K562 (cell line): ENCODE results near the gene SNRNP40. TPM values are rescaled to one million over a fixed set of nuclear protein-coding genes. Genes with fewer than 3 reads are reported as not detected.

ENCODE experiments used
- ATAC-seq: fragments of 200-7000 bp; cut with Tn5 transposase; 3 replicates; pipeline ENCODE4 v1.9.1; 2020; ENCODE audit warnings: moderate library complexity
- BruUV-seq: library from RNA; stranded (reverse); fragments of 400-500 nt; replicated peaks from 2 replicates; lab custom pipeline; 2021; lab: Mats Ljungman, UMichigan
- CTCF ChIA-PET: fragments of 300-600 bp; formaldehyde crosslinking; extraction: SDS; loops from one replicate; lab custom pipeline; 2021; ENCODE audit warnings: low intra/inter-chr PET ratio; lab: Yijun Ruan, JAX
- POLR2A ChIA-PET: fragments of 300-600, 350-650 bp; sonication (Branson Sonifier 250); formaldehyde crosslinking; extraction: SDS; loops from one replicate; lab custom pipeline; 2021; ENCODE audit warnings: antibody characterized with exemption, inconsistent platforms; lab: Yijun Ruan, JAX
- DNase-seq, 4 experiments: peaks; one replicate each; pipeline versions ENCODE4 v3.0.0 to v3.0.0-alpha.2; 2011 to 2018; ENCODE audit warnings: low spot score in 3 of 4, mixed read lengths in 3 of 4; ENCODE audit errors: extremely low read depth in 1 of 4
- FAIRE-seq: peaks from 2 replicates; lab custom pipeline; 2011; peaks lifted over from hg19 to GRCh38; lab: Jason Lieb, UNC
- H2AFZ ChIP-seq: 2 replicates; pipeline ENCODE4 v1.6.0; 2011; ENCODE audit warnings: low read depth, low read length, control low read depth, inconsistent platforms
- H3K27ac ChIP-seq: fragments of 200-600 bp; 3 replicates; pipeline ENCODE4 v1.8.0; 2011; ENCODE audit warnings: low read depth, mild to moderate bottlenecking, control low read depth, inconsistent platforms, low read length, moderate library complexity, mixed read lengths; ENCODE audit errors: extremely low read depth
- H3K27me3 ChIP-seq, 2 experiments: fragments of 300-600 bp in 1 of 2; 2 replicates in 1 of 2; 3 replicates in 1 of 2; pipeline versions ENCODE4 v1.6.0 to v1.8.0; 2011; ENCODE audit warnings: inconsistent platforms in 2 of 2, low read length in 2 of 2, mild to moderate bottlenecking in 1 of 2, mixed read lengths in 1 of 2, moderate library complexity in 1 of 2; ENCODE audit not compliant: control insufficient read depth in 2 of 2, insufficient read depth in 2 of 2
- H3K36me3 ChIP-seq: fragments of 300-600 bp; 3 replicates; pipeline ENCODE4 v1.8.0; 2011; ENCODE audit warnings: mild to moderate bottlenecking, low read length, inconsistent platforms; ENCODE audit not compliant: control insufficient read depth, insufficient read depth
- H3K4me1 ChIP-seq, 2 experiments: fragments of 200-600 bp in 1 of 2; replicated peaks in 1 of 2; 2 replicates in 1 of 2; 3 replicates in 1 of 2; pipeline versions ENCODE4 v1.5.1 to v1.8.0; 2011; ENCODE audit warnings: inconsistent platforms in 2 of 2, low read length in 2 of 2, mild to moderate bottlenecking in 1 of 2, mixed read lengths in 1 of 2, moderate library complexity in 1 of 2; ENCODE audit not compliant: control insufficient read depth in 2 of 2, insufficient read depth in 2 of 2
- H3K4me2 ChIP-seq: 2 replicates; pipeline ENCODE4 v1.6.1; 2011; ENCODE audit warnings: low read length, control low read depth, inconsistent platforms, mixed read lengths; ENCODE audit not compliant: insufficient read depth
- H3K4me3 ChIP-seq: fragments of 200-600 bp; sonication (generic), shearing (Covaris generic); 2 replicates; pipeline ENCODE4 v1.5.1; 2016; ENCODE audit warnings: control low read depth, inconsistent platforms
- H3K79me2 ChIP-seq: fragments of 200-600 bp; 3 replicates; pipeline ENCODE4 v1.8.0; 2011; ENCODE audit warnings: low read length, inconsistent platforms; ENCODE audit not compliant: control insufficient read depth, insufficient read depth
- H3K9ac ChIP-seq, 2 experiments: 2 replicates each; pipeline versions ENCODE4 v1.6.0 to v1.6.1; 2011; ENCODE audit warnings: low read depth in 2 of 2, low read length in 2 of 2, control low read depth in 1 of 2, inconsistent platforms in 1 of 2, mild to moderate bottlenecking in 1 of 2, mixed read lengths in 1 of 2; ENCODE audit not compliant: insufficient read depth in 1 of 2
- H3K9me1 ChIP-seq: one replicate; pipeline ENCODE4 v1.6.0; 2011; ENCODE audit warnings: inconsistent platforms, mild to moderate bottlenecking, low read length, moderate library complexity; ENCODE audit not compliant: control insufficient read depth, insufficient read depth
- H3K9me3 ChIP-seq: replicated peaks from 2 replicates; pipeline ENCODE4 v1.5.1; 2011; ENCODE audit warnings: low read depth, low read length, inconsistent platforms; ENCODE audit not compliant: control insufficient read depth, insufficient read depth
- H4K20me1 ChIP-seq: replicated peaks from 2 replicates; pipeline ENCODE4 v1.6.1; 2011; ENCODE audit warnings: low read length, inconsistent platforms, mixed read lengths; ENCODE audit not compliant: control insufficient read depth, insufficient read depth
- DPF2 ChIP-seq: fragments of 450-650 bp; IDR thresholded peaks from 2 replicates; pipeline ENCODE4 v1.6.1; 2016
- HNRNPLL ChIP-seq: fragments of 200-400 bp; formaldehyde crosslinking; IDR thresholded peaks from 2 replicates; pipeline ENCODE4 v1.6.1; 2017; ENCODE audit warnings: low read length, low read depth, mild to moderate bottlenecking; ENCODE audit not compliant: poor library complexity, severe bottlenecking
- ILF3 ChIP-seq: fragments of 450-650 bp; IDR thresholded peaks from 2 replicates; pipeline ENCODE4 v1.6.1; 2018; ENCODE audit warnings: antibody characterized with exemption, mild to moderate bottlenecking, moderate library complexity, borderline replicate concordance
- KLF10 ChIP-seq: fragments of 250-450 bp; sonication (Bioruptor Pico); IDR thresholded peaks from 2 replicates; pipeline ENCODE4 v1.6.1; 2021; ENCODE audit warnings: matching md5 sums
- POLR2AphosphoS5 ChIP-seq: IDR thresholded peaks from 2 replicates; pipeline ENCODE4 v1.6.1; 2011; ENCODE audit warnings: mild to moderate bottlenecking, low read depth, low read length, moderate library complexity; ENCODE audit not compliant: control insufficient read depth, insufficient read depth
- ZNF644 ChIP-seq: fragments of 200-800 bp; sonication (Bioruptor generic); IDR thresholded peaks from 2 replicates; pipeline ENCODE4 v1.6.1; 2016; ENCODE audit warnings: low read depth, missing genetic modification characterization, missing compliant biosample characterization
- ZNF668 ChIP-seq: fragments of 250-450 bp; sonication (Bioruptor Pico); IDR thresholded peaks from 2 replicates; pipeline ENCODE4 v1.8.0; 2022; ENCODE audit warnings: mild to moderate bottlenecking, inconsistent platforms
- ZNF707 ChIP-seq: fragments of 250-450 bp; sonication (Bioruptor Pico); conservative IDR thresholded peaks from 2 replicates; pipeline ENCODE4 v1.8.0; 2022; ENCODE audit warnings: inconsistent platforms, mild to moderate bottlenecking, moderate library complexity
- WGBS: fragments of 100-300 bp; shearing (Covaris generic); methylation state at CpG from one replicate; pipeline ENCODE4 v1.1.6; 2016; ENCODE audit warnings: low coverage, mixed read lengths; ENCODE audit not compliant: insufficient coverage; ENCODE audit errors: missing lambda C conversion rate; 5-methylcytosine and 5-hydroxymethylcytosine counted together
- in situ Hi-C: fragments of 300-500 bp; cut with MboI; formaldehyde crosslinking; loops from 4 replicates; pipeline ENCODE4 v1.15.0; 2018; ENCODE audit warnings: inconsistent platforms, mixed read lengths
- intact Hi-C: fragments of 100-400 bp; cut with micrococcal nuclease; formaldehyde crosslinking; loops from 2 replicates; pipeline ENCODE4 v1.14.2; 2022
- polyA plus RNA-seq, 8 experiments: library from polyadenylated mRNA; depleted of rRNA in 4 of 8; stranded (reverse) in 5 of 8; unstranded in 3 of 8; fragments of >200 nt; fragmentation: Nextera tagmentation in 2 of 8; fragmentation: Illumina TruSeq in 1 of 8; extraction: Ambion mirVana in 2 of 8; extraction: Trizol in 1 of 8; gene quantifications; 2 replicates each; pipeline versions ENCODE4 v1.2.1 to v1.2.3, GENCODE V29; 2011 to 2014; ENCODE audit warnings: inconsistent platforms in 1 of 8, missing spikeins in 1 of 8
- total RNA-seq, 7 experiments: library from RNA; depleted of rRNA in 6 of 7; stranded (reverse); fragments of >200 nt in 6 of 7; fragmentation: Illumina TruSeq in 2 of 7; extraction: Trizol in 2 of 7; gene quantifications; 2 replicates each; pipeline versions ENCODE4 v1.2.1 to v1.2.3, GENCODE V29; 2011 to 2021; ENCODE audit warnings: low replicate concordance in 1 of 7
- TF ChIP-seq, protein P1 (sequence below): sonication (generic); formaldehyde crosslinking; IDR thresholded peaks from 2 replicates; pipeline ENCODE4 v1.8.1; 2023; ENCODE audit warnings: missing genetic modification reagents, mild to moderate bottlenecking, borderline replicate concordance

The SNRNP40 gene
- total and polyA plus RNA-seq, 9 of the 15 experiments (the other 6 are each of a cell fraction or from before 2014, with no cell fraction given), result 48.7 to 278 (median 163) TPM

DNA sequence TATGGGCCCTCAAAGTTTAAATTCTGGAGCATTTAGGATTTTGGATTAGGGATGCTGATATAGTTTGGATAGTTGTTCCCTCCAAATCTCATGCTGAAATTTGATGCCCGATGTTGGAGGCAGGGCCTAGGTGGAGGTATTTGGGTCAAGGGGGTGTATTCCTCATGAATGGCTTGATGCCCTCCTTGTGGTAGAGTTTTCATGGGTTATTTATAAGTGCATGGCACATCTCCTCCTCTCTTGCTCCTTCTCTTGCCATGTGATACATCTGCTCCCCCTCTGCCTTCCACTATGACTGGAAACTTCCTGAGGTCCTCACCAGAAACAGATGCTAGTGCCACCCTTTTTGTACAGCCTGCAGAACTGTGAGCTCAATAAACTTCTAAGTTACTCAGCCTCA lies 39.4 kb downstream of the SNRNP40 start:
- Histone ChIP-seq H3K4me2 (no peak overlapping the region), H3K4me1 (no peaks in the 10 kb centered on the region), H3K27ac (no peak overlapping the region), H3K9me3 (no peaks in the 10 kb centered on the region), H3K79me2 (no peaks in the 10 kb centered on the region), H4K20me1 (peaks cover 2% of the 10 kb centered on the region; the same call in 1 of the 2 replicates), H3K27me3 (no peaks in the 10 kb centered on the region), H3K4me3 (no peak overlapping the region), H3K9ac (no peak overlapping the region), H3K9me1 (no peaks in the 10 kb centered on the region), H2AFZ (no peak overlapping the region), H3K36me3 (peaks cover 45% of the 10 kb centered on the region)
- intact Hi-C loops (no loop called here), in situ Hi-C loops (no loop called here)
- BruUV-seq, result no TSS peak
- DNase-seq, result no peak
- TF ChIP-seq HNRNPLL (no peak), POLR2AphosphoS5 (peak; percentile 49; the same call in 1 of the 2 replicates)
- no peak for ATAC-seq
- peak; percentile 11 for FAIRE-seq
- CTCF ChIA-PET, result no interaction called here
- WGBS, result 94% methylated on average over 1 of the region's 1 CpG
- POLR2A ChIA-PET, result interaction anchor here (0.7 to 1.7 kb wide), 2 partner anchors 10 to 40 kb away, joined by 4 read pairs; partner anchors contain the start of gene ZCCHC17

DNA sequence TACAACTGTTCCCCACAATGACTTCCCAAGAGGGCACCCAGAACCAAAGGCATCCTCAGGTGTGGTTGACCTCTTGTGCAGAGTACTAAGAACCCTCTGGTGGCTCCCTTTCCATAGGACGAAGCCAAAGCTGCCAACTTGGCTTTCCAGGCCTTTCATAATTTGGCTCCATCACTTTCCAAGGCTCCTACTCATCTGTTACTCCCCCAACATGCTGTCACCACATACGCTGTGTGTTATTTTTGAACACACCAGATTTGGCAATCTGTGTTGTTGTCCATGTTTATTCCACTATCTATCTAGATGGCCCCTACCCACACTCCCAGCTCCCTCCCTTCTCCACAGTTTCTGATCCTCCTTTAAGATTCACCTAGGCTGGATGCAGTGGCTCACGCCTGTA lies 46.7 kb downstream of the SNRNP40 start:
- TF ChIP-seq, protein P1, sequence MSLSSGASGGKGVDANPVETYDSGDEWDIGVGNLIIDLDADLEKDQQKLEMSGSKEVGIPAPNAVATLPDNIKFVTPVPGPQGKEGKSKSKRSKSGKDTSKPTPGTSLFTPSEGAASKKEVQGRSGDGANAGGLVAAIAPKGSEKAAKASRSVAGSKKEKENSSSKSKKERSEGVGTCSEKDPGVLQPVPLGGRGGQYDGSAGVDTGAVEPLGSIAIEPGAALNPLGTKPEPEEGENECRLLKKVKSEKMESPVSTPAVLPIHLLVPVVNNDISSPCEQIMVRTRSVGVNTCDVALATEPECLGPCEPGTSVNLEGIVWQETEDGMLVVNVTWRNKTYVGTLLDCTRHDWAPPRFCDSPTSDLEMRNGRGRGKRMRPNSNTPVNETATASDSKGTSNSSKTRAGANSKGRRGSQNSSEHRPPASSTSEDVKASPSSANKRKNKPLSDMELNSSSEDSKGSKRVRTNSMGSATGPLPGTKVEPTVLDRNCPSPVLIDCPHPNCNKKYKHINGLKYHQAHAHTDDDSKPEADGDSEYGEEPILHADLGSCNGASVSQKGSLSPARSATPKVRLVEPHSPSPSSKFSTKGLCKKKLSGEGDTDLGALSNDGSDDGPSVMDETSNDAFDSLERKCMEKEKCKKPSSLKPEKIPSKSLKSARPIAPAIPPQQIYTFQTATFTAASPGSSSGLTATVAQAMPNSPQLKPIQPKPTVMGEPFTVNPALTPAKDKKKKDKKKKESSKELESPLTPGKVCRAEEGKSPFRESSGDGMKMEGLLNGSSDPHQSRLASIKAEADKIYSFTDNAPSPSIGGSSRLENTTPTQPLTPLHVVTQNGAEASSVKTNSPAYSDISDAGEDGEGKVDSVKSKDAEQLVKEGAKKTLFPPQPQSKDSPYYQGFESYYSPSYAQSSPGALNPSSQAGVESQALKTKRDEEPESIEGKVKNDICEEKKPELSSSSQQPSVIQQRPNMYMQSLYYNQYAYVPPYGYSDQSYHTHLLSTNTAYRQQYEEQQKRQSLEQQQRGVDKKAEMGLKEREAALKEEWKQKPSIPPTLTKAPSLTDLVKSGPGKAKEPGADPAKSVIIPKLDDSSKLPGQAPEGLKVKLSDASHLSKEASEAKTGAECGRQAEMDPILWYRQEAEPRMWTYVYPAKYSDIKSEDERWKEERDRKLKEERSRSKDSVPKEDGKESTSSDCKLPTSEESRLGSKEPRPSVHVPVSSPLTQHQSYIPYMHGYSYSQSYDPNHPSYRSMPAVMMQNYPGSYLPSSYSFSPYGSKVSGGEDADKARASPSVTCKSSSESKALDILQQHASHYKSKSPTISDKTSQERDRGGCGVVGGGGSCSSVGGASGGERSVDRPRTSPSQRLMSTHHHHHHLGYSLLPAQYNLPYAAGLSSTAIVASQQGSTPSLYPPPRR (CRISPR knock-in tag), result no peak
- TF ChIP-seq KLF10 (CRISPR knock-in tag), result no peak
- TF ChIP-seq ILF3, result no peak
- no peak for TF ChIP-seq ZNF707 (CRISPR knock-in tag)
- TF ChIP-seq ZNF668 (CRISPR knock-in tag), result no peak
- no peak for TF ChIP-seq ZNF644 (tag)
- no peak for TF ChIP-seq DPF2
- H2AFZ ChIP-seq, result no peak overlapping the region
- no peaks in the 10 kb centered on the region for H3K9me3 ChIP-seq
- ChIA-PET POLR2A (interaction anchor here (0.6 to 1.6 kb wide), 5 partner anchors 15 to 34 kb away, joined by 3 to 5 read pairs (median 4); no protein-coding TSS in a partner anchor), CTCF (no interaction called here)
- ATAC-seq, result no peak
- intact Hi-C loops (no loop called here), in situ Hi-C loops (no loop called here)
- no TSS peak for BruUV-seq
- no peak for FAIRE-seq
- no peak overlapping the region for H3K4me3 ChIP-seq
- 12% methylated on average over 3 of the region's 3 CpGs for WGBS
- no peak overlapping the region for H3K9ac ChIP-seq
- no peaks in the 10 kb centered on the region for H4K20me1 ChIP-seq
- no peaks in the 10 kb centered on the region for H3K4me1 ChIP-seq
- no peak overlapping the region for H3K4me2 ChIP-seq
- no peaks in the 10 kb centered on the region for H3K27me3 ChIP-seq
- H3K9me1 ChIP-seq, result no peaks in the 10 kb centered on the region
- no peaks in the 10 kb centered on the region for H3K79me2 ChIP-seq
- DNase-seq, result no peak
- no peak overlapping the region for H3K27ac ChIP-seq
- H3K36me3 ChIP-seq, result no peaks in the 10 kb centered on the region
